ENCODE results near the gene ZNF81. TPM values are rescaled to one million over a fixed set of nuclear protein-coding genes. Genes with fewer than 3 reads are reported as not detected.
"Not testable (repeated sequence)": the region's sequence is repeated elsewhere in the genome, so short reads cannot be mapped to it uniquely, and the experiment has no call there.

ZNF81 gene
- total RNA-seq, 1 experiment from 2014 or later, result 8.5 TPM

GRCh38 chrX:47828984-47829383, 7.7 kb upstream of the ZNF81 start:
- no peak for DNase-seq (ENCODE audit: low read depth, low spot score)
- in situ Hi-C loops (cut with HindIII; ENCODE audit: low pct_unique_long_range_greater_than_20kb, low sequenced_read_pairs), result no loop called here

- in situ Hi-C loops (cut with HindIII; ENCODE audit: low pct_unique_long_range_greater_than_20kb, low sequenced_read_pairs), result no loop called here
Measured at GRCh38 chrX:47831788-47832187, 4.9 kb upstream of the ZNF81 start.

GRCh38 chrX:47838361-47838760, 1.7 kb downstream of the ZNF81 start:
- in situ Hi-C loops (cut with HindIII; ENCODE audit: low pct_unique_long_range_greater_than_20kb, low sequenced_read_pairs), result no loop called here
- no peak for DNase-seq (ENCODE audit: low read depth, low spot score)

More at GRCh38 chrX:47831788-47832187, 4.9 kb upstream of the ZNF81 start:
- peak; percentile 70 for DNase-seq (ENCODE audit: low read depth, low spot score)

- in situ Hi-C loops (cut with HindIII; ENCODE audit: low pct_unique_long_range_greater_than_20kb, low sequenced_read_pairs), result no loop called here
- DNase-seq (ENCODE audit: low read depth, low spot score), result no peak
Measured at GRCh38 chrX:47840111-47840510, 3.4 kb downstream of the ZNF81 start.

GRCh38 chrX:47843363-47843762, 6.7 kb downstream of the ZNF81 start:
- in situ Hi-C loops (cut with HindIII; ENCODE audit: low pct_unique_long_range_greater_than_20kb, low sequenced_read_pairs), result no loop called here
- DNase-seq (ENCODE audit: low read depth, low spot score), result no peak

GRCh38 chrX:47844117-47844516, 7.4 kb downstream of the ZNF81 start:
- in situ Hi-C loops (cut with HindIII; ENCODE audit: low pct_unique_long_range_greater_than_20kb, low sequenced_read_pairs), result no loop called here

GRCh38 chrX:47846040-47846439, 9.3 kb downstream of the ZNF81 start:
- no peak for DNase-seq (ENCODE audit: low read depth, low spot score)
- in situ Hi-C loops (cut with HindIII; ENCODE audit: low pct_unique_long_range_greater_than_20kb, low sequenced_read_pairs), result no loop called here

More at GRCh38 chrX:47844117-47844516, 7.4 kb downstream of the ZNF81 start:
- no peak for DNase-seq (ENCODE audit: low read depth, low spot score)

GRCh38 chrX:47849778-47850177, 13.1 kb downstream of the ZNF81 start:
- no peak for DNase-seq (ENCODE audit: low read depth, low spot score)
- in situ Hi-C loops (cut with HindIII; ENCODE audit: low pct_unique_long_range_greater_than_20kb, low sequenced_read_pairs), result no loop called here

- DNase-seq (ENCODE audit: low read depth, low spot score); in situ Hi-C loops (cut with HindIII; ENCODE audit: low pct_unique_long_range_greater_than_20kb, low sequenced_read_pairs): not testable (repeated sequence)
Measured at GRCh38 chrX:47850389-47850788, 13.7 kb downstream of the ZNF81 start.

- in situ Hi-C loops (cut with HindIII; ENCODE audit: low pct_unique_long_range_greater_than_20kb, low sequenced_read_pairs), result no loop called here
- no peak for DNase-seq (ENCODE audit: low read depth, low spot score)
Measured at GRCh38 chrX:47850901-47851300, 14.2 kb downstream of the ZNF81 start.

GRCh38 chrX:47854474-47854873, 17.8 kb downstream of the ZNF81 start:
- peak; percentile 53 for DNase-seq (ENCODE audit: low read depth, low spot score)
- in situ Hi-C loops (cut with HindIII; ENCODE audit: low pct_unique_long_range_greater_than_20kb, low sequenced_read_pairs), result no loop called here

GRCh38 chrX:47859686-47860085, 23.0 kb downstream of the ZNF81 start:
- no peak for DNase-seq (ENCODE audit: low read depth, low spot score)
- in situ Hi-C loops (cut with HindIII; ENCODE audit: low pct_unique_long_range_greater_than_20kb, low sequenced_read_pairs), result no loop called here

- in situ Hi-C loops (cut with HindIII; ENCODE audit: low pct_unique_long_range_greater_than_20kb, low sequenced_read_pairs), result no loop called here
- DNase-seq (ENCODE audit: low read depth, low spot score), result no peak
Measured at GRCh38 chrX:47862680-47863079, 26.0 kb downstream of the ZNF81 start.

- in situ Hi-C loops (cut with HindIII; ENCODE audit: low pct_unique_long_range_greater_than_20kb, low sequenced_read_pairs), result no loop called here
- DNase-seq (ENCODE audit: low read depth, low spot score), result no peak
Measured at GRCh38 chrX:47863187-47863586, 26.5 kb downstream of the ZNF81 start.

GRCh38 chrX:47864300-47864699, 27.6 kb downstream of the ZNF81 start:
- no peak for DNase-seq (ENCODE audit: low read depth, low spot score)
- in situ Hi-C loops (cut with HindIII; ENCODE audit: low pct_unique_long_range_greater_than_20kb, low sequenced_read_pairs), result no loop called here

GRCh38 chrX:47864785-47865184, 28.1 kb downstream of the ZNF81 start:
- in situ Hi-C loops (cut with HindIII; ENCODE audit: low pct_unique_long_range_greater_than_20kb, low sequenced_read_pairs), result no loop called here
- no peak for DNase-seq (ENCODE audit: low read depth, low spot score)

GRCh38 chrX:47873123-47873522, 36.4 kb downstream of the ZNF81 start:
- no peak for DNase-seq (ENCODE audit: low read depth, low spot score)
- in situ Hi-C loops (cut with HindIII; ENCODE audit: low pct_unique_long_range_greater_than_20kb, low sequenced_read_pairs), result no loop called here

- no peak for DNase-seq (ENCODE audit: low read depth, low spot score)
- in situ Hi-C loops (cut with HindIII; ENCODE audit: low pct_unique_long_range_greater_than_20kb, low sequenced_read_pairs), result no loop called here
Measured at GRCh38 chrX:47877327-47877726, 40.6 kb downstream of the ZNF81 start.

- in situ Hi-C loops (cut with HindIII; ENCODE audit: low pct_unique_long_range_greater_than_20kb, low sequenced_read_pairs), result no loop called here
- no peak for DNase-seq (ENCODE audit: low read depth, low spot score)
Measured at GRCh38 chrX:47878198-47878597, 41.5 kb downstream of the ZNF81 start.

GRCh38 chrX:47879463-47879862, 42.8 kb downstream of the ZNF81 start:
- in situ Hi-C loops (cut with HindIII; ENCODE audit: low pct_unique_long_range_greater_than_20kb, low sequenced_read_pairs), result no loop called here
- no peak for DNase-seq (ENCODE audit: low read depth, low spot score)
